GM12892 (cell line): ENCODE results near the gene HOXA5.

ENCODE experiments used
- POLR2A ChIP-seq: IDR thresholded peaks from 2 replicates; pipeline ENCODE4 v1.6.1; 2011; ENCODE audit warnings: low read depth, low read length, control low read depth
- TAF1 ChIP-seq: IDR thresholded peaks from 2 replicates; pipeline ENCODE4 v1.6.1; 2011; ENCODE audit warnings: low read depth, mild to moderate bottlenecking, control low read depth, low read length, borderline replicate concordance

- TF ChIP-seq TAF1 (no peak), POLR2A (no peak)
These were observed 21.8 kb downstream of the HOXA5 start for GRCh38 chr7:27121684-27122076.
